B cell (primary cell): Measurements from ENCODE around the gene PIGT. TPM values are rescaled to one million over a fixed set of nuclear protein-coding genes. Genes with fewer than 3 reads are reported as not detected.

Experiments
- ATAC-seq: fragments of 200-7000 bp; cut with Tn5 transposase; one replicate; pipeline ENCODE4 v1.10.0; 2021; ENCODE audit warnings: low read depth, mild to moderate bottlenecking, moderate number of reproducible peaks, moderate library complexity
- CTCF ChIA-PET: fragments of 350-600 bp; sonication (Branson Sonifier 250); formaldehyde crosslinking; loops from one replicate; lab custom pipeline; 2021; ENCODE audit warnings: antibody characterized with exemption, inconsistent platforms; lab: Charles Lee
- POLR2A ChIA-PET: fragments of 350-600 bp; sonication (Branson Sonifier 250); formaldehyde crosslinking; loops from one replicate; lab custom pipeline; 2021; ENCODE audit warnings: antibody characterized with exemption; lab: Charles Lee
- DNase-seq: peaks from one replicate; pipeline ENCODE4 v3.0.0; 2013
- H2AFZ ChIP-seq: 2 replicates; pipeline ENCODE4 v1.6.1; 2012; ENCODE audit warnings: mild to moderate bottlenecking, low read depth, low read length; ENCODE audit not compliant: insufficient read depth, poor library complexity, severe bottlenecking
- H3K27ac ChIP-seq, 2 donors: 1 replicate in 1 of 2; 2 replicates in 1 of 2; pipeline ENCODE4 v1.5.1; 2012 to 2013; ENCODE audit warnings: low read length in 2 of 2, mild to moderate bottlenecking in 2 of 2, moderate library complexity in 1 of 2
- H3K27me3 ChIP-seq, 4 experiments: fragments of 200-600 bp in 1 of 4; sonication (generic) in 1 of 4; replicated peaks in 1 of 4; 1 replicate in 2 of 4; 2 replicates in 2 of 4; pipeline versions ENCODE4 v1.6.1 to v1.7.0; 2013 to 2016; ENCODE audit warnings: low read length in 3 of 4, mild to moderate bottlenecking in 2 of 4, mixed read lengths in 1 of 4, moderate library complexity in 1 of 4; ENCODE audit not compliant: insufficient read depth in 4 of 4, control insufficient read depth in 3 of 4; ENCODE audit errors: control extremely low read depth in 1 of 4
- H3K36me3 ChIP-seq, 2 experiments: replicated peaks in 1 of 2; 1 replicate in 1 of 2; 2 replicates in 1 of 2; pipeline versions ENCODE4 v1.6.1 to v1.7.1; 2013; ENCODE audit warnings: low read length in 1 of 2; ENCODE audit not compliant: insufficient read depth in 2 of 2, control insufficient read depth in 1 of 2; ENCODE audit errors: control extremely low read depth in 1 of 2, extremely low read depth in 1 of 2
- H3K4me1 ChIP-seq, 2 donors: fragments of 200-600 bp in 1 of 2; sonication (generic) in 1 of 2; 1 replicate in 1 of 2; 2 replicates in 1 of 2; pipeline versions ENCODE4 v1.5.1 to v1.6.1; 2013 to 2017; ENCODE audit warnings: low read length in 2 of 2; ENCODE audit not compliant: control insufficient read depth in 2 of 2, insufficient read depth in 2 of 2
- H3K4me2 ChIP-seq: replicated peaks from 2 replicates; pipeline ENCODE3; 2012; ENCODE audit warnings: mild to moderate bottlenecking, low read depth, low read length; ENCODE audit not compliant: poor library complexity, severe bottlenecking
- H3K4me3 ChIP-seq, 5 experiments: fragments of 200-600 bp in 1 of 5; sonication (generic) in 1 of 5; 1 replicate in 3 of 5; 2 replicates in 2 of 5; pipeline versions ENCODE4 v1.5.1 to v1.7.0; 2011 to 2016; ENCODE audit warnings: low read length in 4 of 5, mild to moderate bottlenecking in 4 of 5, low read depth in 2 of 5, control low read depth in 1 of 5, moderate library complexity in 1 of 5; ENCODE audit not compliant: insufficient read depth in 1 of 5; ENCODE audit errors: control extremely low read depth in 1 of 5, extremely low read depth in 1 of 5
- H3K79me2 ChIP-seq: fragments of 200-600 bp; sonication (generic); one replicate; pipeline ENCODE4 v1.6.0; 2016; ENCODE audit warnings: low read length; ENCODE audit not compliant: control insufficient read depth, insufficient read depth
- H3K9ac ChIP-seq: fragments of 200-600 bp; sonication (generic); 2 replicates; pipeline ENCODE4 v1.6.1; 2017; ENCODE audit warnings: mild to moderate bottlenecking, low read length, moderate library complexity
- H3K9me3 ChIP-seq, 3 donors: one replicate each; pipeline versions ENCODE4 v1.6.1 to v1.7.1; 2013; ENCODE audit warnings: low read length in 2 of 3; ENCODE audit not compliant: control insufficient read depth in 2 of 3, insufficient read depth in 1 of 3; ENCODE audit errors: control extremely low read depth in 1 of 3
- H4K20me1 ChIP-seq: 2 replicates; pipeline ENCODE4 v1.6.0; 2012; ENCODE audit warnings: mild to moderate bottlenecking, low read length; ENCODE audit not compliant: insufficient read depth, control insufficient read depth, poor library complexity, severe bottlenecking
- H3K27ac Mint-ChIP-seq: one replicate; pipeline ENCODE4 v1.8.0; 2021; ENCODE audit warnings: mixed read lengths
- H3K27me3 Mint-ChIP-seq: one replicate; pipeline ENCODE4 v1.8.0; 2021; ENCODE audit warnings: mixed read lengths
- H3K4me1 Mint-ChIP-seq: one replicate; pipeline ENCODE4 v1.8.0; 2021; ENCODE audit warnings: mixed read lengths
- H3K4me3 Mint-ChIP-seq: one replicate; pipeline ENCODE4 v1.8.0; 2021; ENCODE audit warnings: mixed read lengths
- H3K9me3 Mint-ChIP-seq: one replicate; pipeline ENCODE4 v1.8.0; 2022; ENCODE audit warnings: mixed read lengths; ENCODE audit not compliant: insufficient read depth
- EZH2 ChIP-seq: IDR thresholded peaks from 2 replicates; pipeline ENCODE4 v1.6.1; 2012; ENCODE audit warnings: borderline replicate concordance, low read depth, mild to moderate bottlenecking, moderate library complexity, low read length; ENCODE audit not compliant: insufficient read depth, poor library complexity, severe bottlenecking
- WGBS: methylation state at CpG from one replicate; pipeline ENCODE4 v1.1.5; 2013; ENCODE audit warnings: missing lambda C conversion rate; ENCODE audit not compliant: insufficient coverage; 5-methylcytosine and 5-hydroxymethylcytosine counted together
- intact Hi-C: fragments of 100-400 bp; cut with micrococcal nuclease; formaldehyde crosslinking; loops from one replicate; pipeline ENCODE4 v1.10.0; 2022
- polyA plus RNA-seq: library from polyadenylated mRNA; depleted of rRNA; stranded (reverse); fragments of >200 nt; gene quantifications from 2 replicates; pipeline ENCODE4 v1.2.3, GENCODE V29; 2012
- total RNA-seq, 2 donors: library from RNA; stranded (reverse); fragments of 120-200 nt in 1 of 2; gene quantifications; 1 replicate in 1 of 2; 2 replicates in 1 of 2; pipeline versions ENCODE4 v1.2.3 to v1.2.4, GENCODE V29; 2013 to 2022
- TF ChIP-seq, protein P1 (sequence below): fragments of 200-600 bp; IDR thresholded peaks from one replicate; pipeline ENCODE4 v1.8.0; 2022; ENCODE audit warnings: antibody characterized with exemption, mild to moderate bottlenecking

Gene PIGT
- total and polyA plus RNA-seq, 2 donors (not counting 1 experiment from before 2014, with no cell fraction given), result 51.6 to 106 TPM

DNA sequence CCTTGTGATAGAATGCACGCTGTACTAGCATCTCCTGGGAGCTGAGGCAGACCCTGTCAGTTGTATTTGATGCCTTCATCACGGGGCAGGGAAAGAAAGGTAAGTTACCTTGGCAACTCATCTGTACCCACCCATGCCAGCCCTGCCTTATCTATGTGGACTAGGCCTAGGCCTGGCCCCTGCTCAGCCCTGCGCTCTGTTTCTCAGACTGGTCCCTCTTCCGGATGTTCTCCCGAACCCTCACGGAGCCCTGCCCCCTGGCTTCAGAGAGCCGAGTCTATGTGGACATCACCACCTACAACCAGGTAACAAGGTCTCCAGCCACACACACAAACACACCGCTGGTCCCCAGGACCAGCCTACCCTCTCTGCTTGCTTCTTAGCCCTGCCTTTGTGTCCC lies 4.2 kb downstream of the PIGT start:
- POLR2A ChIA-PET, result interaction anchor here (1.0 to 3.0 kb wide), 7 partner anchors 9 to 57 kb away, joined by 3 to 11 read pairs (median 5); partner anchors contain the start of gene SYS1
- H3K27me3 ChIP-seq, result no peaks in the 10 kb centered on the region
- H3K9me3 ChIP-seq, result no peaks in the 10 kb centered on the region
- H2AFZ ChIP-seq, result no peak overlapping the region
- Mint-ChIP-seq H3K4me1 (peaks cover 49% of the 10 kb centered on the region), H3K9me3 (no peaks in the 10 kb centered on the region), H3K4me3 (no peak overlapping the region), H3K27ac (peak overlapping the region; percentile 91), H3K27me3 (no peaks in the 10 kb centered on the region)
- H3K9ac ChIP-seq, result no peak overlapping the region
- peaks cover 8% of the 10 kb centered on the region for H4K20me1 ChIP-seq
- CTCF ChIA-PET, result interaction anchor here (0.7 to 8.3 kb wide), 8 partner anchors 14 to 97 kb away, joined by 3 to 98 read pairs (median 4); partner anchors contain the start of gene SYS1
- intact Hi-C loops, result no loop called here
- WGBS, result 94% methylated on average over 7 of the region's 8 CpGs
- H3K4me1 ChIP-seq, result peaks cover 28 to 38% of the 10 kb centered on the region in 2 donors
- TF ChIP-seq, protein P1, sequence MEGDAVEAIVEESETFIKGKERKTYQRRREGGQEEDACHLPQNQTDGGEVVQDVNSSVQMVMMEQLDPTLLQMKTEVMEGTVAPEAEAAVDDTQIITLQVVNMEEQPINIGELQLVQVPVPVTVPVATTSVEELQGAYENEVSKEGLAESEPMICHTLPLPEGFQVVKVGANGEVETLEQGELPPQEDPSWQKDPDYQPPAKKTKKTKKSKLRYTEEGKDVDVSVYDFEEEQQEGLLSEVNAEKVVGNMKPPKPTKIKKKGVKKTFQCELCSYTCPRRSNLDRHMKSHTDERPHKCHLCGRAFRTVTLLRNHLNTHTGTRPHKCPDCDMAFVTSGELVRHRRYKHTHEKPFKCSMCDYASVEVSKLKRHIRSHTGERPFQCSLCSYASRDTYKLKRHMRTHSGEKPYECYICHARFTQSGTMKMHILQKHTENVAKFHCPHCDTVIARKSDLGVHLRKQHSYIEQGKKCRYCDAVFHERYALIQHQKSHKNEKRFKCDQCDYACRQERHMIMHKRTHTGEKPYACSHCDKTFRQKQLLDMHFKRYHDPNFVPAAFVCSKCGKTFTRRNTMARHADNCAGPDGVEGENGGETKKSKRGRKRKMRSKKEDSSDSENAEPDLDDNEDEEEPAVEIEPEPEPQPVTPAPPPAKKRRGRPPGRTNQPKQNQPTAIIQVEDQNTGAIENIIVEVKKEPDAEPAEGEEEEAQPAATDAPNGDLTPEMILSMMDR, result no peak
- no peak for TF ChIP-seq EZH2
- H3K4me3 ChIP-seq, result no peak overlapping the region
- DNase-seq (no peak), ATAC-seq (no peak)
- no peak overlapping the region for H3K4me2 ChIP-seq
- peak overlapping the region; percentile 30 to 45 for H3K27ac ChIP-seq
- H3K36me3 ChIP-seq, result peaks cover 20 to 51% of the 10 kb centered on the region in 2 experiments
- peaks cover 29% of the 10 kb centered on the region for H3K79me2 ChIP-seq

- H3K4me2 ChIP-seq, result no peak overlapping the region
- H4K20me1 ChIP-seq, result peaks cover 6% of the 10 kb centered on the region
- Mint-ChIP-seq H3K27ac (no peak overlapping the region), H3K4me1 (peaks cover 18% of the 10 kb centered on the region), H3K27me3 (no peaks in the 10 kb centered on the region), H3K4me3 (no peak overlapping the region), H3K9me3 (no peaks in the 10 kb centered on the region)
- no peak for DNase-seq
- CTCF ChIA-PET, result no interaction called here
- ATAC-seq, result no peak
- H3K9me3 ChIP-seq, result no peaks in the 10 kb centered on the region
- H3K4me3 ChIP-seq, result no peak overlapping the region
- intact Hi-C loops, result no loop called here
- H3K79me2 ChIP-seq, result no peaks in the 10 kb centered on the region
- H3K27ac ChIP-seq, result no peak overlapping the region
- H3K9ac ChIP-seq, result no peak overlapping the region
- no peaks in the 10 kb centered on the region for H3K27me3 ChIP-seq
- no peak for TF ChIP-seq EZH2
- TF ChIP-seq, protein P1, result no peak
- WGBS, result 100% methylated on average over 1 of the region's 2 CpGs
- H3K36me3 ChIP-seq, result peaks cover 21 to 68% of the 10 kb centered on the region in 2 experiments
- peaks cover 5 to 18% of the 10 kb centered on the region in 2 donors for H3K4me1 ChIP-seq
- POLR2A ChIA-PET, result no interaction called here
- H2AFZ ChIP-seq, result no peak overlapping the region
Measured at GRCh38 chr20:45423700-45424099, 7.8 kb downstream of the PIGT start.
